HepG2 (cell line): ENCODE results near the gene TRH.
"Not testable (repeated sequence)": the region's sequence is repeated elsewhere in the genome, so short reads cannot be mapped to it uniquely, and the experiment has no call there.

Experiments used
- KDM1A ChIP-seq: IDR thresholded peaks from 2 replicates; pipeline ENCODE4 v1.6.1; 2016; ENCODE audit warnings: missing compliant biosample characterization
- POLR2A ChIP-seq, 2 experiments: IDR thresholded peaks; 2 replicates each; pipeline ENCODE4 v1.6.1; 2011; ENCODE audit warnings: low read depth in 2 of 2, low read length in 2 of 2, mild to moderate bottlenecking in 1 of 2, moderate library complexity in 1 of 2; ENCODE audit not compliant: insufficient read depth in 1 of 2
- SIN3B ChIP-seq: fragments of 150-350 bp; IDR thresholded peaks from 2 replicates; pipeline ENCODE4 v1.6.1; 2014; ENCODE audit warnings: low read length
- SMAD9 ChIP-seq: sonication (generic); formaldehyde crosslinking; IDR thresholded peaks from 2 replicates; pipeline ENCODE4 v1.5.1; 2020; ENCODE audit warnings: mild to moderate bottlenecking, missing genetic modification reagents
- ZFX ChIP-seq: sonication (generic); formaldehyde crosslinking; IDR thresholded peaks from 2 replicates; pipeline ENCODE4 v1.4.0; 2020; ENCODE audit warnings: mild to moderate bottlenecking, low read depth, missing genetic modification reagents, moderate library complexity
- ZNF501 ChIP-seq: sonication (generic); formaldehyde crosslinking; IDR thresholded peaks from 2 replicates; pipeline ENCODE4 v1.5.1; 2020; ENCODE audit warnings: mild to moderate bottlenecking, moderate library complexity, missing genetic modification reagents

- TF ChIP-seq ZNF501 (CRISPR knock-in tag); ZFX (CRISPR knock-in tag); POLR2A (IDR thresholded peaks at IDR 0.05; ENCODE audit: insufficient read depth in 1 of 2, low read depth in 2 of 2, low read length in 2 of 2); SMAD9 (CRISPR knock-in tag); SIN3B; KDM1A: not testable (repeated sequence)
Measured at GRCh38 chr3:130013246-130013645, 38.7 kb downstream of the TRH start.
